IPS-NIHi7 (cell line): Measurements from ENCODE around the gene LDOC1.
A peak's percentile ranks its signal among the peaks of the same experiment; 100 is the strongest.
"Not testable (repeated sequence)": the region's sequence is repeated elsewhere in the genome, so short reads cannot be mapped to it uniquely, and the experiment has no call there.

Source experiments
- DNase-seq: peaks from one replicate; pipeline ENCODE4 v3.0.0; 2012; ENCODE audit warnings: mixed read lengths; ENCODE audit errors: extremely low spot score

LDOC1 gene

DNA sequence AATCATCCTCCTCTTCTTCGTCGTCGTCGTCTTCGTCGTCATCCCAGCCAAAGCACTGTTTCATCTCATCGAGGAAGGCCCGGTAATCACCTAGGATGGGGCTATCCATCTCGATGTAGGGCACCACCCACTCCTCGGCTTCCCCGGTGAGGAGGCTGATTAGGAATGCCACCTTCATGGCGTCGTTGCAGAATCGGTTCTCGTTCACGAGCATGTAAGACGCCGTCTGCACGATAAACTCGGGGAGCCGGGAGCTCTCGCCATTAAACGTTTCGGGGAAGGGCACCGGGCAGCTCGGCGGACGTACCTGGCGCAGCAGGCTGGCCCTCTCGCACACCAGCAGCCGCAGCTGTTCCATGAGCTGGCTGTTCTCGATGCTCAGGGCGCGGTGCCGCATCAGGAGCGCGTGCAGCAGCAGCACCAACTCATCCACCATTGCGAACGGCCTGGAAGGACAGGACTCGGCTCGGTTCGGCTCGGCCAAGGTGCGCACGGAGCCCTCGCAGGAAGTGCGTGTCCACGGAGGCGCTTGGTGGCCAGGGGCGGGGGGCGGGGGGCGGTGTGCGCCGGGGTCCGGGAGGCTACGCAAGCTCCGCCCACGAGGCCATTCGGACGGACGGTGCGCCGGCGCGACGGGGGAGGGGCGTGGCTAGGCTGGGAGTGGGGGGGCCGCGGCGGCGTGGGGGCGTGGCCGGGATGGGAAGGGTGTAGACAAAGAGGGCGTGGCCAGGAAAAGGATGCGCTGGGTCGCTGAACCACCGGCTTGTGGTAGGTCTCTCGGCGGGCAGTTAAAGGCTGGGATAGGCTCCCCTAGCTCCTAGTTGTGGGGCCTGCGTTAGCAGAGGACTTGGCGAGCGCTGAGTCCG lies at the start of gene LDOC1:
LDOC1 (minus strand) TSS at position 544 of the 866 bp plus-strand sequence; CDS start at position 436, 108 bp downstream.
- DNase-seq, result peak; percentile 83

DNA sequence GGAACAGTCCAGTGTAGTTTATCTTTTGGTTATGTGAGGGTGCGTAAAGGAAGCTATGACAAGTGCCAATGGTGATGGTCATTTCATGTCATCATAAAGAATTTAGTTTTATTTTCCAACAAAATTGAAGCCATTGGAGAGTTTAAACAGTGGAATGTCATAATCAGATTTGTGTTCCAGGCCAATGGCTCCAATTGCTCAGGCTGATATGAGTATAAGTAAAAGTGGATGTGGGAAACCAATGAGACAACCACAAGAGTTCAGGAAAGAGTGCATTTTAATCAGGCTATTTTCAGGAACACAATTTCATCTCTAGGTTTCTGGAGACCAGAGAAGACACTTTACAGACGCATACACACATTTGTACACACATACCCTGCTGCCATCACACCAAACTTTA lies 44.7 kb upstream of the LDOC1 start:
- no peak for DNase-seq

GRCh38 chrX:141220342-141221008 lies 43.5 kb upstream of the LDOC1 start:
- no peak for DNase-seq

DNA sequence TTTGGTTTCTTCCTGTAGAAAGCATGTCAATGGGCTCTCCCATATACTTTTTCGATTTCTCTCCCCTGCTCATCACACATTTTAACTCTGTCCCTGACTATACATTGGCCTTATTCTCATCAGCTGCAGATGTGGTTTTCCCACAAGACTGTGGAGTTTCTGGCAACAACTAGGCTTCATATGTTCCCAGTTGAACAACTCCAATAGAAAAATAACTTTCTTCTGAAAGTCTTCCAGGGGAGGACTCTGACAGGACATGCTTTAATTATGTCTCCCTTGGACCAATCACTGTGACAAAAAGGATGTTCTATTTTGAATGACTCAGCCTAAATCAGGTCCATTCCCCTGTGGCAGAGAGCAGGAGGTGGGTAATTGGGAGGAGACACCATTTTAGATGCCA lies 37.3 kb upstream of the LDOC1 start:
- no peak for DNase-seq

DNA sequence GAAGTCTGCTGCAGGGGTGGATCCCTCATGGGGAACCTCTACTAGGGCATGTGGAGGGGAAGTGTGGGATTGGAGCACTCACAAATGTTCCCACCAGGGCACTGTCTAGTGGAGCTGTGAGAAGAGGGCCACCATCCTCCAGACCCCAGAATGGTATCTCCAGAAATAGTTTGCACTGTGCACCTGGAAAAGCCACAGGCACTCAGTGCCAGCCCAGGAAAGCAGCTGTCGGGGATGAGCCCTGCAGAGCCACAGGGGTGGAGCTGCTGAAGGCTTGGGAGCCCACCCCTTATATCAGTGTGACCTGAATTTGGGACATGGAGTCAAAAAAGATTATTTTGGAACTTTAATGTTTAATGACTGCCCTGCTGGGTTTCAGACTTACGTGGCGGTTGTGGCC lies 25.0 kb upstream of the LDOC1 start:
- no peak for DNase-seq

GRCh38 chrX:141188573-141188972 lies 11.6 kb upstream of the LDOC1 start:
- not testable (repeated sequence) for DNase-seq

DNA sequence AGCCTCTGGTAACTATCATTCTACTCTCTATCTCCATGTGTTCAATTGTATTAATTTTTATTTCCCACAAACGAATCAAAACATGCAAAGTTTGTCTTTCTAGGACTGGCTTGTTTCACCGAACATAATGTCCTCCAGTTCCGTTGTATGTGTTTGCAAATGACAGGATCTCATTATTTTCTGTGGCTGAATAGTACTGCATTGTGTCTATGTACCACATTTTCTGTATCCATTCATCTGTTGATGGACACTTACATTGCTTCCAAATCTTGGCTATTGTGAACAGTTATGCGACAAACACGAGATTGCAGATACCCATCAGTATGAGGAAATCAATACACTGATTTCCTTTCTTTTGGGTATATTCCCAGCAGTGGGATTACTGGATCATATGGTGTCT lies 8.4 kb upstream of the LDOC1 start:
- DNase-seq, result no peak

- no peak for DNase-seq
Measured at GRCh38 chrX:141183000-141183399, 6.1 kb upstream of the LDOC1 start.

- no peak for DNase-seq
Measured at GRCh38 chrX:141180851-141181250, 3.9 kb upstream of the LDOC1 start.

- no peak for DNase-seq
Measured at GRCh38 chrX:141175786-141176185, 1.1 kb downstream of the LDOC1 start.

DNA sequence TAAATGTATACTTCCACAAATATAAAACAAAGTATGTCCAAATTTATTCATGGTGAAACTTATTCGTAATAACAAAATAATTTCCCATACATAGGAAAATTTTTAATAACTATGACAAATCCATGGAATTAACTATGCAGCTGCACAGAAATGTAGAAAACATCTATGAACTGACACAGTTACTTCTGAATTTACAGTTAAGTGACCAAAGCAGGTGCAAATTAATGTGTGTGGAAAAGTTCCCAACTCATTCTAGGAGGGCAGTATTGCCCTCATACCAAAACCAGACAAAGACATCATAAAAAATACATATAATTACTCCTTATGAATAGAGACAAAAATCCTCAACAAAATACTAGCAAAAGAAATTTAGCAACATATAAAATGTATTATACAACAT lies 12.5 kb downstream of the LDOC1 start:
- DNase-seq, result no peak

- no peak for DNase-seq
Measured at GRCh38 chrX:141158084-141158483, 18.8 kb downstream of the LDOC1 start.

- not testable (repeated sequence) for DNase-seq
Measured at GRCh38 chrX:141155231-141155630, 21.7 kb downstream of the LDOC1 start.

GRCh38 chrX:141142946-141143345 lies 34.0 kb downstream of the LDOC1 start:
- no peak for DNase-seq

DNA sequence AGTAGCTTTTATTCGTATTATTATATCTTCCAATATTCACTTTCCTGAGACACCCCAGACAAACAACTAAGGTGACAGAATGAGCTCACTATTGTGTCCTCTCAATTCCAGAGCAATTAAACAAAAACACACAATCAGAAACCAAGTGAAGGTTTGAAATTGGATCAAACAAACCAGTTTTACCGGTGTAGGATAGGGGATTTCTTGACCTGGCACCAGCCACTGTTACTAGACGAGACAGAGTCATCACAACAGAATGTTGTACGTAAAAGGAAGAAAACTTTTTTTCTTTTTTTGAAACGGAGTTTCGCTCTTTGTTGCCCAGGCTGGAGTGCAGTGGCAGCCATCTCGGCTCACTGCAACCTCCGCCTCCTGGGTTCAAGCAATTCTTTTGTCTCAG lies 43.7 kb downstream of the LDOC1 start:
- no peak for DNase-seq

GRCh38 chrX:141127146-141127545 lies 49.8 kb downstream of the LDOC1 start:
- no peak for DNase-seq
